Right lobe of liver (tissue), 4 donors: ENCODE measurements around the gene ASXL1.

ENCODE experiments used
- POLR2A ChIP-seq: fragments of 450-650 bp; IDR thresholded peaks from one replicate; pipeline ENCODE4 v1.6.1; 2017; ENCODE audit warnings: antibody characterized with exemption, mild to moderate bottlenecking
- TF ChIP-seq, protein P1 (sequence below), 4 donors: fragments of 200-600 bp in 3 of 4; fragments of 450-650 bp in 1 of 4; IDR thresholded peaks; one replicate each; pipeline versions ENCODE4 v1.5.1 to v1.8.0; 2016 to 2022; ENCODE audit warnings: antibody characterized with exemption in 4 of 4, mild to moderate bottlenecking in 2 of 4
- donor health status: DM: no; HTN: no; CAD: no.
- donor health status: DM: no; HTN: no; CAD: no.
- donor health status: DM: no; HTN: yes; CAD: no.

- no peak for TF ChIP-seq POLR2A
- TF ChIP-seq, protein P1, sequence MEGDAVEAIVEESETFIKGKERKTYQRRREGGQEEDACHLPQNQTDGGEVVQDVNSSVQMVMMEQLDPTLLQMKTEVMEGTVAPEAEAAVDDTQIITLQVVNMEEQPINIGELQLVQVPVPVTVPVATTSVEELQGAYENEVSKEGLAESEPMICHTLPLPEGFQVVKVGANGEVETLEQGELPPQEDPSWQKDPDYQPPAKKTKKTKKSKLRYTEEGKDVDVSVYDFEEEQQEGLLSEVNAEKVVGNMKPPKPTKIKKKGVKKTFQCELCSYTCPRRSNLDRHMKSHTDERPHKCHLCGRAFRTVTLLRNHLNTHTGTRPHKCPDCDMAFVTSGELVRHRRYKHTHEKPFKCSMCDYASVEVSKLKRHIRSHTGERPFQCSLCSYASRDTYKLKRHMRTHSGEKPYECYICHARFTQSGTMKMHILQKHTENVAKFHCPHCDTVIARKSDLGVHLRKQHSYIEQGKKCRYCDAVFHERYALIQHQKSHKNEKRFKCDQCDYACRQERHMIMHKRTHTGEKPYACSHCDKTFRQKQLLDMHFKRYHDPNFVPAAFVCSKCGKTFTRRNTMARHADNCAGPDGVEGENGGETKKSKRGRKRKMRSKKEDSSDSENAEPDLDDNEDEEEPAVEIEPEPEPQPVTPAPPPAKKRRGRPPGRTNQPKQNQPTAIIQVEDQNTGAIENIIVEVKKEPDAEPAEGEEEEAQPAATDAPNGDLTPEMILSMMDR (IDR thresholded peaks at IDR 0.05), result no peak
Observed at GRCh38 chr20:32396646-32397160, 38.6 kb downstream of the ASXL1 start.
